GM19025 (cell line): ENCODE measurements around the gene LSM14A.

Experiments
- ATAC-seq: cut with Tn5 transposase; IDR thresholded peaks from one replicate; pipeline ENCODE4 v1.9.1; 2021; ENCODE audit warnings: mild to moderate bottlenecking, low read depth, moderate library complexity; ENCODE audit not compliant: unreplicated experiment

LSM14A gene

DNA sequence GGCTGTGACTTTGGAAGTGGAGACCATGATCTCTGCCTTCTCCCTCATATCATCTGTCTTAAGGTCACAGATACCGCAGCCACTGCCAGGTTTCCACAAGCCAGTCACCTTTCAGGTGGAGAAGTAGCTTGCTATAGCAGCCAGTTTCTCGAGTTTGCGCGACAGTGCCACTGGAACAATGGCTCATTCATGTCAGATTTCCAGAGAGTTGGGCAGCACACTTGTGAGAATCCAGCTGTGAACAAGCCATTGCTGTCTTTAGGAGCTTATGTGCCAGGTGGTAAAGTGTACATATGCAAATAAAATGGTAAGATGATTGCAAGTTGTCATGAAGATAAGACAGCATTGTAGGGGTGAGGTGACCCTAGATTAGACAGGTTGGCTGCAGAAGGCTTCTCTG, 104.3 kb downstream of the LSM14A start:
- ATAC-seq, result no peak

DNA sequence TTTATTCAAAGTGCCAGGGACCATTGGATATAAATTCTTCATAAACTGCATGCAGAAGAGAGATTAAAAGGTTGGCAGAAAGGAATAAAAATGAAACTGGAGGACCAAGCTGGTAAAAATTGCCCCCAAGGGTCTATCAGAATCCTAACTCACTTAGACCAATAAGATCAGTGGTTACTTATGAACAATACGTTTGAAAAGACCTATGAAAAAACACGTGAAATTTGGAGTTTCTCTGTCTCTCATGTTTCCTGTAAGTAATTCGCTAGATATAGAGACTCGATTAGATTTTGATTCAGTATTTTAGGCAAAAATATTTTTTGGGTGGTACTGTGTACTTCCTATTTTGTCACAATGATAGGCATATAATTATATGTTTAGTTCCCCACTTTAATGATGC, 104.9 kb downstream of the LSM14A start:
- no peak for ATAC-seq

DNA sequence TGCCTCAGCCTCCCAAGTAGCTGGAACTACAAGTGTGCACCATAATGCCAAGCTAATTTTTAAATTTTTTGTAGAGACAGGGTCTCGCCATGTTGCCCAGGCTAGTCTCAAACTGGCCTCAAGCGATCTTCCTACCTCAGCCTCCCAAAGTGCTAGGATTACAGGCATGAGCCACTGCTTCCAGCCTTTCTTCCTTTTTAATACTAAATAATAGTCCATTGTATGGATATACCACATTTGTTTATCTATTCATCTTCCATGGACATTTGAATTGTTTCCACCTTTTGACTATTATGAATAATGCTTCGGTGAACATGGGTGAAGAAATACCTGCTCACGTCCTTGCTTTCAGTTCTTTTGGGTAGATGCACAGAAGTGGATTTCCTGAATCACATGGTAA, 106.5 kb downstream of the LSM14A start:
- ATAC-seq, result no peak
